ENCODE data around the gene GOLGA8T. TPM values are rescaled to one million over a fixed set of nuclear protein-coding genes. Genes with fewer than 3 reads are reported as not detected.
"Not testable (repeated sequence)": the region's sequence is repeated elsewhere in the genome, so short reads cannot be mapped to it uniquely, and the experiment has no call there.

GOLGA8T gene
- total and polyA plus RNA-seq, 5 donors: 0.32 to 2.6 (median 1.8) TPM; not detected in 1

GRCh38 chr15:30167403-30167802, 32.6 kb downstream of the GOLGA8T start:
- H3K9me3 ChIP-seq (ENCODE audit: control insufficient read depth, low read length); intact Hi-C loops (cut with DNase I); DNase-seq; H3K4me1 ChIP-seq (ENCODE audit: control insufficient read depth, insufficient read depth, low read length); H3K4me3 ChIP-seq (ENCODE audit: low read length); H3K27me3 ChIP-seq (ENCODE audit: control insufficient read depth, insufficient read depth); H3K27ac ChIP-seq (ENCODE audit: low read length): not testable (repeated sequence)
- no CpG with 5 or more reads among the region's 9 CpGs for WGBS
- ATAC-seq: peak; percentile 77 to 82

- H3K27ac ChIP-seq (ENCODE audit: low read length); H3K27me3 ChIP-seq (ENCODE audit: control insufficient read depth, insufficient read depth); H3K4me1 ChIP-seq (ENCODE audit: control insufficient read depth, insufficient read depth, low read length); intact Hi-C loops (cut with DNase I); DNase-seq; H3K4me3 ChIP-seq (ENCODE audit: low read length); H3K9me3 ChIP-seq (ENCODE audit: control insufficient read depth, low read length); ATAC-seq: not testable (repeated sequence)
- no CpG with 5 or more reads among the region's 2 CpGs for WGBS
These were observed 33.0 kb downstream of the GOLGA8T start for GRCh38 chr15:30167886-30168285.

GRCh38 chr15:30171452-30171851, 36.6 kb downstream of the GOLGA8T start:
- H3K9me3 ChIP-seq (ENCODE audit: control insufficient read depth, low read length); intact Hi-C loops (cut with DNase I); H3K4me3 ChIP-seq (ENCODE audit: low read length); H3K27ac ChIP-seq (ENCODE audit: low read length); H3K4me1 ChIP-seq (ENCODE audit: control insufficient read depth, insufficient read depth, low read length); H3K27me3 ChIP-seq (ENCODE audit: control insufficient read depth, insufficient read depth); DNase-seq: not testable (repeated sequence)
- WGBS: no CpG with 5 or more reads among the region's 7 CpGs
- ATAC-seq: peak in 1 of 2 donors; percentile 25

GRCh38 chr15:30173041-30173608, 38.3 kb downstream of the GOLGA8T start:
- H3K27me3 ChIP-seq (ENCODE audit: control insufficient read depth, insufficient read depth); intact Hi-C loops (cut with DNase I); H3K4me1 ChIP-seq (ENCODE audit: control insufficient read depth, insufficient read depth, low read length); H3K4me3 ChIP-seq (ENCODE audit: low read length); H3K27ac ChIP-seq (ENCODE audit: low read length); H3K9me3 ChIP-seq (ENCODE audit: control insufficient read depth, low read length): not testable (repeated sequence)
- 32% methylated on average over 7 of the region's 11 CpGs for WGBS
- ATAC-seq (peak; percentile 66 to 71), DNase-seq (peak; percentile 35 to 74 (median 71))

- ATAC-seq; intact Hi-C loops (cut with DNase I); H3K4me3 ChIP-seq (ENCODE audit: low read length); H3K27ac ChIP-seq (ENCODE audit: low read length); H3K4me1 ChIP-seq (ENCODE audit: control insufficient read depth, insufficient read depth, low read length); H3K9me3 ChIP-seq (ENCODE audit: control insufficient read depth, low read length); H3K27me3 ChIP-seq (ENCODE audit: control insufficient read depth, insufficient read depth): not testable (repeated sequence)
- 89% methylated on average over 4 of the region's 6 CpGs for WGBS
- peak in 1 of 3 donors; percentile 4 for DNase-seq
These were observed 40.4 kb downstream of the GOLGA8T start for GRCh38 chr15:30175291-30175690.

GRCh38 chr15:30176613-30177012, 41.8 kb downstream of the GOLGA8T start:
- H3K4me3 ChIP-seq (ENCODE audit: low read length); DNase-seq; intact Hi-C loops (cut with DNase I); H3K27me3 ChIP-seq (ENCODE audit: control insufficient read depth, insufficient read depth); H3K4me1 ChIP-seq (ENCODE audit: control insufficient read depth, insufficient read depth, low read length); H3K9me3 ChIP-seq (ENCODE audit: control insufficient read depth, low read length); H3K27ac ChIP-seq (ENCODE audit: low read length); ATAC-seq: not testable (repeated sequence)
- 65% methylated on average over 2 of the region's 3 CpGs for WGBS

- intact Hi-C loops (cut with DNase I); H3K27me3 ChIP-seq (ENCODE audit: control insufficient read depth, insufficient read depth); H3K27ac ChIP-seq (ENCODE audit: low read length); ATAC-seq; DNase-seq; H3K4me3 ChIP-seq (ENCODE audit: low read length); H3K9me3 ChIP-seq (ENCODE audit: control insufficient read depth, low read length); H3K4me1 ChIP-seq (ENCODE audit: control insufficient read depth, insufficient read depth, low read length): not testable (repeated sequence)
These were observed 45.0 kb downstream of the GOLGA8T start for GRCh38 chr15:30179814-30180213.

GRCh38 chr15:30185495-30185894, 50.6 kb downstream of the GOLGA8T start:
- no CpG with 5 or more reads among the region's 7 CpGs for WGBS
- H3K27ac ChIP-seq (ENCODE audit: low read length); ATAC-seq; H3K4me1 ChIP-seq (ENCODE audit: control insufficient read depth, insufficient read depth, low read length); H3K27me3 ChIP-seq (ENCODE audit: control insufficient read depth, insufficient read depth); H3K9me3 ChIP-seq (ENCODE audit: control insufficient read depth, low read length); DNase-seq; H3K4me3 ChIP-seq (ENCODE audit: low read length); intact Hi-C loops (cut with DNase I): not testable (repeated sequence)

- H3K4me1 ChIP-seq (ENCODE audit: control insufficient read depth, insufficient read depth, low read length); intact Hi-C loops (cut with DNase I); H3K27ac ChIP-seq (ENCODE audit: low read length); H3K27me3 ChIP-seq (ENCODE audit: control insufficient read depth, insufficient read depth); H3K9me3 ChIP-seq (ENCODE audit: control insufficient read depth, low read length); DNase-seq; H3K4me3 ChIP-seq (ENCODE audit: low read length); ATAC-seq: not testable (repeated sequence)
- 88% methylated on average over 2 of the region's 3 CpGs for WGBS
These were observed 52.6 kb downstream of the GOLGA8T start for GRCh38 chr15:30187429-30187828.

GRCh38 chr15:30189754-30190153, 54.9 kb downstream of the GOLGA8T start:
- H3K27ac ChIP-seq (ENCODE audit: low read length); ATAC-seq; H3K4me3 ChIP-seq (ENCODE audit: low read length); H3K9me3 ChIP-seq (ENCODE audit: control insufficient read depth, low read length); DNase-seq; intact Hi-C loops (cut with DNase I); H3K27me3 ChIP-seq (ENCODE audit: control insufficient read depth, insufficient read depth); H3K4me1 ChIP-seq (ENCODE audit: control insufficient read depth, insufficient read depth, low read length): not testable (repeated sequence)
- 76% methylated on average over 1 of the region's 1 CpG for WGBS

- H3K9me3 ChIP-seq (ENCODE audit: control insufficient read depth, low read length); H3K27me3 ChIP-seq (ENCODE audit: control insufficient read depth, insufficient read depth); H3K27ac ChIP-seq (ENCODE audit: low read length); ATAC-seq; intact Hi-C loops (cut with DNase I); H3K4me3 ChIP-seq (ENCODE audit: low read length); DNase-seq; H3K4me1 ChIP-seq (ENCODE audit: control insufficient read depth, insufficient read depth, low read length): not testable (repeated sequence)
- WGBS: 4% methylated on average over 6 of the region's 23 CpGs
These were observed 56.3 kb downstream of the GOLGA8T start for GRCh38 chr15:30191143-30191542.

- H3K27ac ChIP-seq (ENCODE audit: low read length); DNase-seq; H3K4me3 ChIP-seq (ENCODE audit: low read length); intact Hi-C loops (cut with DNase I); H3K27me3 ChIP-seq (ENCODE audit: control insufficient read depth, insufficient read depth); H3K9me3 ChIP-seq (ENCODE audit: control insufficient read depth, low read length); H3K4me1 ChIP-seq (ENCODE audit: control insufficient read depth, insufficient read depth, low read length): not testable (repeated sequence)
- peak in 1 of 2 donors; percentile 25 for ATAC-seq
- WGBS: under 1% methylated on average over 16 of the region's 37 CpGs
These were observed 56.8 kb downstream of the GOLGA8T start for GRCh38 chr15:30191639-30192038.
